Hepatocyte (in vitro differentiated cells): ENCODE measurements around the gene ABR.

ENCODE experiments used
- CTCF ChIP-seq: fragments of 200-600 bp; sonication (generic); IDR thresholded peaks from 2 replicates; pipeline ENCODE4 v1.5.1; 2016; ENCODE audit warnings: antibody characterized with exemption, mild to moderate bottlenecking; ENCODE audit not compliant: poor library complexity
- EZH2 ChIP-seq: fragments of 200-600 bp; sonication (generic); IDR thresholded peaks from 2 replicates; pipeline ENCODE4 v1.6.1; 2016; ENCODE audit warnings: antibody characterized with exemption, mild to moderate bottlenecking, borderline replicate concordance

- TF ChIP-seq EZH2 = peak; percentile 66
- no peak for TF ChIP-seq CTCF
Measured at GRCh38 chr17:1229349-1229899, 49.6 kb upstream of the ABR start.
